H1 (cell line): ENCODE measurements around the gene RNGTT.

ENCODE experiments used
- CTCF ChIP-seq, 3 experiments: IDR thresholded peaks; 1 replicate in 2 of 3; 2 replicates in 1 of 3; pipeline versions ENCODE4 v1.5.1 to v1.6.1; 2011; ENCODE audit warnings: low read length in 3 of 3, mild to moderate bottlenecking in 3 of 3, inconsistent platforms in 2 of 3, low read depth in 1 of 3, moderate library complexity in 1 of 3; ENCODE audit not compliant: insufficient read depth in 1 of 3; ENCODE audit errors: control extremely low read depth in 1 of 3
- POLR2A ChIP-seq, 2 experiments: IDR thresholded peaks; 1 replicate in 1 of 2; 2 replicates in 1 of 2; pipeline ENCODE4 v1.6.1; 2011; ENCODE audit warnings: low read depth in 2 of 2, low read length in 2 of 2, mild to moderate bottlenecking in 2 of 2; ENCODE audit errors: control extremely low read depth in 1 of 2

DNA sequence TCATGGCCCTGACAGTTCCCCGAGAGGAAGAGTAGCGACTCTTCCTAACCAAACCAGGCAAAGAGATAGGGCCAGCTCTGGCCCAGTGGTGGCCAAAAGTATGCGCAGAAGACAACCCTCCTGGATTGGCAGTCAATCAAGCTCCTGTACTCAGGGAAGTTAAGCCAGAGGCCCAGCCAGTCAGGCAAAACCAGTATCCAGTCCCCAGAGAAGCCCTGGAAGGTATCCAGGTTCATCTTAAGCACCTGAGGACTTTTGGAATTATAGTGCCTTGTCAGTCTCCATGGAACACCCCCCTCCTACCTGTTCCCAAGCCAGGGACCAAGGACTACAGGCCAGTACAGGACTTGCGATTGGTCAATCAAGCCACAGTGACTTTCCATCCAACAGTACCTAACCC, 298.3 kb downstream of the RNGTT start:
- TF ChIP-seq CTCF (IDR thresholded peaks at IDR 0.05; ENCODE audit: control extremely low read depth in 1 of 3, insufficient read depth in 1 of 3, low read depth in 1 of 3, low read length in 3 of 3) (no peak), POLR2A (IDR thresholded peaks at IDR 0.05; ENCODE audit: control extremely low read depth in 1 of 2, low read depth in 2 of 2, low read length in 2 of 2) (no peak)
